SK-N-SH (cell line): Measurements from ENCODE around the gene WWTR1. TPM values are rescaled to one million over a fixed set of nuclear protein-coding genes. Genes with fewer than 3 reads are reported as not detected.

ENCODE experiments used
- CTCF ChIA-PET: fragments of 300-600, 350-600 bp; formaldehyde crosslinking; extraction: SDS; loops from one replicate; lab custom pipeline; 2021; lab: Yijun Ruan, JAX
- POLR2A ChIA-PET: fragments of 350-600 bp; sonication (Branson Sonifier 250); formaldehyde crosslinking; extraction: SDS; loops from one replicate; lab custom pipeline; 2020; ENCODE audit warnings: antibody characterized with exemption, inconsistent platforms; lab: Yijun Ruan, JAX
- DNase-seq: peaks from one replicate; pipeline ENCODE4 v3.0.0; 2012
- H2AFZ ChIP-seq: fragments of 200-600 bp; sonication (generic); 2 replicates; pipeline ENCODE4 v1.8.1; 2016; ENCODE audit warnings: antibody characterized with exemption, mild to moderate bottlenecking, low read depth
- H3F3A ChIP-seq: fragments of 200-600 bp; sonication (generic); replicated peaks from 2 replicates; pipeline ENCODE3; 2016; ENCODE audit warnings: antibody characterized with exemption, mild to moderate bottlenecking; ENCODE audit not compliant: insufficient read depth
- H3K27ac ChIP-seq, 2 experiments: fragments of 200-500 bp in 1 of 2; fragments of 200-600 bp in 1 of 2; sonication (Bioruptor generic) in 1 of 2; sonication (generic), shearing (Covaris generic) in 1 of 2; 2 replicates each; pipeline versions ENCODE4 v1.5.1 to v1.6.1; 2014 to 2016; ENCODE audit warnings: low read depth in 2 of 2, inconsistent platforms in 1 of 2, low read length in 1 of 2, mild to moderate bottlenecking in 1 of 2, mixed read lengths in 1 of 2
- H3K27me3 ChIP-seq: fragments of 200-600 bp; sonication (generic), shearing (Covaris generic); 2 replicates; pipeline ENCODE4 v1.6.1; 2016; ENCODE audit warnings: mixed run types; ENCODE audit not compliant: insufficient read depth
- H3K36me3 ChIP-seq, 2 experiments: fragments of 200-500 bp in 1 of 2; fragments of 200-600 bp in 1 of 2; sonication (Bioruptor generic) in 1 of 2; sonication (generic) in 1 of 2; replicated peaks in 1 of 2; 2 replicates each; pipeline versions ENCODE3 to v1.5.1; 2014 to 2016; ENCODE audit warnings: low read length in 1 of 2, mild to moderate bottlenecking in 1 of 2; ENCODE audit not compliant: insufficient read depth in 2 of 2, control insufficient read depth in 1 of 2
- H3K4me1 ChIP-seq, 2 experiments: fragments of 200-500 bp in 1 of 2; fragments of 200-600 bp in 1 of 2; sonication (Bioruptor generic) in 1 of 2; sonication (generic), shearing (Covaris generic) in 1 of 2; 2 replicates each; pipeline versions ENCODE4 v1.5.1 to v1.6.1; 2014 to 2016; ENCODE audit warnings: low read depth in 1 of 2, low read length in 1 of 2, mixed run types in 1 of 2; ENCODE audit not compliant: insufficient read depth in 2 of 2, control insufficient read depth in 1 of 2
- H3K4me2 ChIP-seq: fragments of 200-600 bp; sonication (generic), shearing (Covaris generic); 2 replicates; pipeline ENCODE4 v1.6.1; 2017; ENCODE audit warnings: mixed run types
- H3K4me3 ChIP-seq, 2 experiments: fragments of 200-500 bp in 1 of 2; fragments of 200-600 bp in 1 of 2; sonication (Bioruptor generic) in 1 of 2; sonication (generic), shearing (Covaris generic) in 1 of 2; 2 replicates each; pipeline versions ENCODE4 v1.5.1 to v1.8.1; 2014 to 2016; ENCODE audit warnings: low read depth in 2 of 2, inconsistent platforms in 1 of 2, low read length in 1 of 2, mild to moderate bottlenecking in 1 of 2, mixed read lengths in 1 of 2, moderate library complexity in 1 of 2
- H3K79me2 ChIP-seq: fragments of 200-600 bp; sonication (generic); 2 replicates; pipeline ENCODE4 v1.8.1; 2017; ENCODE audit warnings: mild to moderate bottlenecking; ENCODE audit not compliant: insufficient read depth
- H3K9ac ChIP-seq: fragments of 200-600 bp; sonication (generic); 2 replicates; pipeline ENCODE4 v1.6.1; 2017; ENCODE audit warnings: mixed run types
- H3K9me2 ChIP-seq: fragments of 200-600 bp; sonication (generic); 2 replicates; pipeline ENCODE4 v1.6.1; 2017; ENCODE audit warnings: mixed run types
- H3K9me3 ChIP-seq: fragments of 200-600 bp; sonication (generic); 2 replicates; pipeline ENCODE4 v1.6.1; 2017; ENCODE audit warnings: mixed run types, mild to moderate bottlenecking, moderate library complexity
- H4K20me1 ChIP-seq: fragments of 200-600 bp; sonication (generic); 2 replicates; pipeline ENCODE4 v1.6.1; 2017; ENCODE audit warnings: mild to moderate bottlenecking, mixed run types; ENCODE audit not compliant: insufficient read depth
- CHD2 ChIP-seq: fragments of 150-350 bp; IDR thresholded peaks from 2 replicates; pipeline ENCODE4 v1.6.1; 2018; ENCODE audit warnings: low read length; ENCODE audit not compliant: partially characterized antibody
- EP300 ChIP-seq, 2 experiments: IDR thresholded peaks; 2 replicates each; pipeline versions ENCODE4 v1.4.0 to v1.6.1; 2012; ENCODE audit warnings: borderline replicate concordance in 1 of 2, low read depth in 1 of 2, low read length in 1 of 2
- EZH2phosphoT487 ChIP-seq: fragments of 200-600 bp; sonication (generic); IDR thresholded peaks from 2 replicates; pipeline ENCODE4 v1.6.1; 2017; ENCODE audit warnings: low read depth, mixed run types, mild to moderate bottlenecking, antibody characterized with exemption, moderate library complexity, borderline replicate concordance
- FOXJ3 ChIP-seq: sonication (generic); formaldehyde crosslinking; IDR thresholded peaks from 2 replicates; pipeline ENCODE4 v1.5.1; 2020; ENCODE audit warnings: mild to moderate bottlenecking, missing genetic modification reagents
- GATA2 ChIP-seq: sonication (generic); formaldehyde crosslinking; IDR thresholded peaks from 2 replicates; pipeline ENCODE4 v1.5.0; 2020; ENCODE audit warnings: mild to moderate bottlenecking, missing genetic modification reagents
- JUND ChIP-seq: IDR thresholded peaks from 2 replicates; pipeline ENCODE4 v1.4.0; 2012
- MEF2A ChIP-seq: IDR thresholded peaks from 2 replicates; pipeline ENCODE4 v1.4.0; 2012; ENCODE audit warnings: low read depth, borderline replicate concordance
- MXI1 ChIP-seq: IDR thresholded peaks from 2 replicates; pipeline ENCODE4 v1.6.1; 2012; ENCODE audit warnings: mild to moderate bottlenecking, low read depth, low read length, improper control_type of control experiment
- NFIC ChIP-seq: IDR thresholded peaks from 2 replicates; pipeline ENCODE4 v1.4.0; 2012; ENCODE audit warnings: borderline replicate concordance
- NRF1 ChIP-seq: IDR thresholded peaks from 2 replicates; pipeline ENCODE4 v1.6.1; 2012; ENCODE audit warnings: low read depth, mild to moderate bottlenecking, low read length
- RAD21 ChIP-seq: IDR thresholded peaks from 2 replicates; pipeline ENCODE4 v1.6.1; 2012; ENCODE audit warnings: mild to moderate bottlenecking, low read length
- RXRA ChIP-seq: IDR thresholded peaks from 2 replicates; pipeline ENCODE4 v1.4.0; 2012; ENCODE audit warnings: low read depth, mild to moderate bottlenecking, borderline replicate concordance
- SIN3A ChIP-seq: IDR thresholded peaks from 2 replicates; pipeline ENCODE4 v1.6.1; 2012; ENCODE audit warnings: low read depth, mild to moderate bottlenecking, low read length, moderate library complexity, borderline replicate concordance
- TAF1 ChIP-seq: IDR thresholded peaks from 2 replicates; pipeline ENCODE4 v1.6.1; 2012; ENCODE audit warnings: low read depth, mild to moderate bottlenecking, low read length, moderate library complexity, borderline replicate concordance
- TCF12 ChIP-seq: IDR thresholded peaks from 2 replicates; pipeline ENCODE4 v1.4.0; 2012
- TEAD4 ChIP-seq: IDR thresholded peaks from 2 replicates; pipeline ENCODE4 v1.4.0; 2012; ENCODE audit warnings: mild to moderate bottlenecking, borderline replicate concordance; ENCODE audit not compliant: insufficient read depth
- WGBS: methylation state at CpG from one replicate; pipeline ENCODE4 v1.1.6; 2017; ENCODE audit warnings: low lambda C conversion rate; 5-methylcytosine and 5-hydroxymethylcytosine counted together
- polyA plus RNA-seq, 3 experiments: library from polyadenylated mRNA; depleted of rRNA; stranded (reverse); fragments of >200 nt; gene quantifications; 2 replicates each; pipeline ENCODE4 v1.2.3, GENCODE V29; 2012
- TF ChIP-seq, protein P1 (sequence below): IDR thresholded peaks from 2 replicates; pipeline ENCODE4 v1.4.0; 2012; ENCODE audit warnings: low read depth
- TF ChIP-seq, protein P2 (sequence below): IDR thresholded peaks from 2 replicates; pipeline ENCODE4 v1.4.0; 2012; ENCODE audit warnings: low read depth, borderline replicate concordance
- TF ChIP-seq, protein P3 (sequence below): IDR thresholded peaks from 2 replicates; pipeline ENCODE4 v1.6.1; 2012; ENCODE audit warnings: mild to moderate bottlenecking, low read depth, low read length, moderate library complexity
- TF ChIP-seq, protein P4 (sequence below): fragments of 150-350 bp; IDR thresholded peaks from 2 replicates; pipeline ENCODE4 v1.6.1; 2016; ENCODE audit warnings: mild to moderate bottlenecking, low read depth, low read length

The WWTR1 gene
- polyA plus RNA-seq, 1 of the 3 experiments (the other 2 are of a cell fraction): 60.6 TPM

DNA sequence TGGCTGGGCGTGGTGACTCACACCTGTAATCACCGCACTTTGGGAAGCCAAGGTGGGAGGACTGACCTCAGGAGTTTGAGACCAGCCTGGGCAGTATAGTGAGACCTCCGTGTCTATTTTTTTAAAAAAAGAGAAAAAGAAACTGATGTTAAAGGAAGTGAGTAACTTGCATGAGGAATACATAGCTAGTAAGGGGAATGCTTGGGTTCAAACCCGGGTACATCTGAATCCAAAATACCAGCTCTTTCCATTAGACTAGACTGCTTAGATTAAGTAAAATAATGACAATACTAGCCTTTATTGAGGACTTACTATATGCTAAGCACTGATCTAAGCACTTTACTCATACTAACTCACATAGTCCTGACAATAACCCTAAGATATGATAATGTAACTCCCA lies 160.9 kb downstream of the WWTR1 start:
- no peak for DNase-seq
- Histone ChIP-seq H3K79me2 (no peaks in the 10 kb centered on the region), H3K9me3 (no peaks in the 10 kb centered on the region), H3K4me3 (no peak overlapping the region), H2AFZ (no peak overlapping the region), H3K36me3 (no peaks in the 10 kb centered on the region), H3K9me2 (no peaks in the 10 kb centered on the region), H4K20me1 (no peaks in the 10 kb centered on the region), H3K27ac (no peak overlapping the region), H3F3A (peaks cover 9% of the 10 kb centered on the region), H3K4me1 (peaks cover 0 to 12% of the 10 kb centered on the region in 2 experiments; a peak in 2 of 4 replicates), H3K27me3 (no peaks in the 10 kb centered on the region), H3K4me2 (no peak overlapping the region), H3K9ac (no peak overlapping the region)
- no peak for TF ChIP-seq EZH2phosphoT487
- CTCF ChIA-PET: interaction anchor here (0.6 to 0.7 kb wide), 2 partner anchors 13 to 687 kb away, joined by 3 to 4 read pairs; no protein-coding TSS in a partner anchor
- POLR2A ChIA-PET: interaction anchor here (0.7 kb wide), 1 partner anchor 16 kb away, joined by 3 read pairs; no protein-coding TSS in a partner anchor
- WGBS: 94% methylated on average over 4 of the region's 4 CpGs

DNA sequence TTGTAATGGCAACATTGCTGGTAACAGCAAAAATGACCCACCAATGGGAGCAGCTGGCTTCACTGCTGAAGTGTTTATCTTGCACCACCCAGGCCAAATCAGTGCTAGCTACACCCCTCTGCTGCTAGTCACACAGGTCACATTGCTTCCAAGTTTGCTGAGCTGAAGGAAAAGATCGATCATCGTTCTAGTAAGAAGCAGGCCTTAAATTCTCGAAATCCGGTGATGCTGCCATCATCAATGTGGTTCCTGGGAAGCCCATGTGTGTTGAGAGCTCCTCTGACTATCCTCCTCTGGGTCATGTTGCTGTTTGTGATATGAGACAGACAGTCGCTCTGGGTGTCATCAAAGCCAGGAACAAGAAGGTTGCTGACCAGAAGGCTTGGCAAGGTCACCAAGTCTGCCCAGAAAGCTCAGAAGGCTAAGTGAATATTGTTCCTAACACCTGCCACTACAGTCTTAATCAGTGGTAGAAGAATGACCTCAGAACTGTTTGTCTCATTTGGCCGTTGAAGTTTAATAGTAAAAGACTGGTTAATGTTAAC lies 162.2 kb downstream of the WWTR1 start:
- POLR2A ChIA-PET: no interaction called here
- CTCF ChIA-PET: interaction anchor here (0.9 to 2.5 kb wide), 8 partner anchors 9 to 384 kb away, joined by 3 to 13 read pairs (median 4); partner anchors contain the start of gene COMMD2
- TF ChIP-seq CHD2 (no peak), SIN3A (no peak), TAF1 (no peak), EP300 (IDR thresholded peaks at IDR 0.05; ENCODE audit: borderline replicate concordance in 1 of 2, low read depth in 1 of 2, low read length in 1 of 2) (no peak), MXI1 (no peak), NFIC (no peak), FOXJ3 (CRISPR knock-in tag) (no peak), GATA2 (CRISPR knock-in tag) (no peak), RAD21 (no peak), RXRA (no peak), NRF1 (no peak), TEAD4 (no peak), JUND (no peak), MEF2A (no peak), TCF12 (no peak)
- TF ChIP-seq, protein P1, sequence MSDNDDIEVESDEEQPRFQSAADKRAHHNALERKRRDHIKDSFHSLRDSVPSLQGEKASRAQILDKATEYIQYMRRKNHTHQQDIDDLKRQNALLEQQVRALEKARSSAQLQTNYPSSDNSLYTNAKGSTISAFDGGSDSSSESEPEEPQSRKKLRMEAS: no peak
- TF ChIP-seq, protein P2, sequence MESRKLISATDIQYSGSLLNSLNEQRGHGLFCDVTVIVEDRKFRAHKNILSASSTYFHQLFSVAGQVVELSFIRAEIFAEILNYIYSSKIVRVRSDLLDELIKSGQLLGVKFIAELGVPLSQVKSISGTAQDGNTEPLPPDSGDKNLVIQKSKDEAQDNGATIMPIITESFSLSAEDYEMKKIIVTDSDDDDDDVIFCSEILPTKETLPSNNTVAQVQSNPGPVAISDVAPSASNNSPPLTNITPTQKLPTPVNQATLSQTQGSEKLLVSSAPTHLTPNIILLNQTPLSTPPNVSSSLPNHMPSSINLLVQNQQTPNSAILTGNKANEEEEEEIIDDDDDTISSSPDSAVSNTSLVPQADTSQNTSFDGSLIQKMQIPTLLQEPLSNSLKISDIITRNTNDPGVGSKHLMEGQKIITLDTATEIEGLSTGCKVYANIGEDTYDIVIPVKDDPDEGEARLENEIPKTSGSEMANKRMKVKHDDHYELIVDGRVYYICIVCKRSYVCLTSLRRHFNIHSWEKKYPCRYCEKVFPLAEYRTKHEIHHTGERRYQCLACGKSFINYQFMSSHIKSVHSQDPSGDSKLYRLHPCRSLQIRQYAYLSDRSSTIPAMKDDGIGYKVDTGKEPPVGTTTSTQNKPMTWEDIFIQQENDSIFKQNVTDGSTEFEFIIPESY: no peak
- TF ChIP-seq, protein P3, sequence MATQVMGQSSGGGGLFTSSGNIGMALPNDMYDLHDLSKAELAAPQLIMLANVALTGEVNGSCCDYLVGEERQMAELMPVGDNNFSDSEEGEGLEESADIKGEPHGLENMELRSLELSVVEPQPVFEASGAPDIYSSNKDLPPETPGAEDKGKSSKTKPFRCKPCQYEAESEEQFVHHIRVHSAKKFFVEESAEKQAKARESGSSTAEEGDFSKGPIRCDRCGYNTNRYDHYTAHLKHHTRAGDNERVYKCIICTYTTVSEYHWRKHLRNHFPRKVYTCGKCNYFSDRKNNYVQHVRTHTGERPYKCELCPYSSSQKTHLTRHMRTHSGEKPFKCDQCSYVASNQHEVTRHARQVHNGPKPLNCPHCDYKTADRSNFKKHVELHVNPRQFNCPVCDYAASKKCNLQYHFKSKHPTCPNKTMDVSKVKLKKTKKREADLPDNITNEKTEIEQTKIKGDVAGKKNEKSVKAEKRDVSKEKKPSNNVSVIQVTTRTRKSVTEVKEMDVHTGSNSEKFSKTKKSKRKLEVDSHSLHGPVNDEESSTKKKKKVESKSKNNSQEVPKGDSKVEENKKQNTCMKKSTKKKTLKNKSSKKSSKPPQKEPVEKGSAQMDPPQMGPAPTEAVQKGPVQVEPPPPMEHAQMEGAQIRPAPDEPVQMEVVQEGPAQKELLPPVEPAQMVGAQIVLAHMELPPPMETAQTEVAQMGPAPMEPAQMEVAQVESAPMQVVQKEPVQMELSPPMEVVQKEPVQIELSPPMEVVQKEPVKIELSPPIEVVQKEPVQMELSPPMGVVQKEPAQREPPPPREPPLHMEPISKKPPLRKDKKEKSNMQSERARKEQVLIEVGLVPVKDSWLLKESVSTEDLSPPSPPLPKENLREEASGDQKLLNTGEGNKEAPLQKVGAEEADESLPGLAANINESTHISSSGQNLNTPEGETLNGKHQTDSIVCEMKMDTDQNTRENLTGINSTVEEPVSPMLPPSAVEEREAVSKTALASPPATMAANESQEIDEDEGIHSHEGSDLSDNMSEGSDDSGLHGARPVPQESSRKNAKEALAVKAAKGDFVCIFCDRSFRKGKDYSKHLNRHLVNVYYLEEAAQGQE: no peak
- TF ChIP-seq, protein P4, sequence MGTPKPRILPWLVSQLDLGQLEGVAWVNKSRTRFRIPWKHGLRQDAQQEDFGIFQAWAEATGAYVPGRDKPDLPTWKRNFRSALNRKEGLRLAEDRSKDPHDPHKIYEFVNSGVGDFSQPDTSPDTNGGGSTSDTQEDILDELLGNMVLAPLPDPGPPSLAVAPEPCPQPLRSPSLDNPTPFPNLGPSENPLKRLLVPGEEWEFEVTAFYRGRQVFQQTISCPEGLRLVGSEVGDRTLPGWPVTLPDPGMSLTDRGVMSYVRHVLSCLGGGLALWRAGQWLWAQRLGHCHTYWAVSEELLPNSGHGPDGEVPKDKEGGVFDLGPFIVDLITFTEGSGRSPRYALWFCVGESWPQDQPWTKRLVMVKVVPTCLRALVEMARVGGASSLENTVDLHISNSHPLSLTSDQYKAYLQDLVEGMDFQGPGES: no peak

More for the DNA sequence above, 162.2 kb downstream of the WWTR1 start:
- H3K9ac ChIP-seq: no peak overlapping the region
- no peaks in the 10 kb centered on the region for H3K36me3 ChIP-seq
- H3F3A ChIP-seq: peaks cover 7% of the 10 kb centered on the region
- no peaks in the 10 kb centered on the region for H4K20me1 ChIP-seq
- no peaks in the 10 kb centered on the region for H3K9me3 ChIP-seq
- H3K27me3 ChIP-seq: no peaks in the 10 kb centered on the region
- H3K27ac ChIP-seq: no peak overlapping the region
- H3K4me1 ChIP-seq: peaks cover 0 to 4% of the 10 kb centered on the region in 2 experiments; a peak in 2 of 4 replicates
- no peaks in the 10 kb centered on the region for H3K9me2 ChIP-seq
- 91% methylated on average over 6 of the region's 6 CpGs for WGBS
- no peak overlapping the region for H3K4me3 ChIP-seq
- no peak overlapping the region for H2AFZ ChIP-seq
- H3K79me2 ChIP-seq: no peaks in the 10 kb centered on the region
- DNase-seq: no peak
- no peak overlapping the region for H3K4me2 ChIP-seq
